ENCODE results near the gene ORMDL1. TPM values are rescaled to one million over a fixed set of nuclear protein-coding genes. Genes with fewer than 3 reads are reported as not detected.
A peak's percentile ranks its signal among the peaks of the same experiment; 100 is the strongest.

The ORMDL1 gene
- total and polyA plus RNA-seq, 2 of the 13 experiments (the other 11 are each of a cell fraction or from before 2014, with no cell fraction given) = 67.5 to 160 TPM

GRCh38 chr2:189762551-189763298, 21.4 kb downstream of the ORMDL1 start, which contains the start of gene OSGEPL1 (continued):
- no peak for TF ChIP-seq CEBPB (IDR thresholded peaks at IDR 0.05; ENCODE audit: borderline replicate concordance, low read depth, low read length)
- TF ChIP-seq TGIF2 (CRISPR knock-in tag; IDR thresholded peaks at IDR 0.05) = 0 out of 2 replicates have a peak, but pooled peaks have one; percentile 64
- TF ChIP-seq ZNF772 (CRISPR knock-in tag; IDR thresholded peaks at IDR 0.05) = peak; percentile 93
- TF ChIP-seq ARID2 (CRISPR knock-in tag; IDR thresholded peaks at IDR 0.05; ENCODE audit: borderline replicate concordance) = peak; percentile 97
- peak; percentile 43 for TF ChIP-seq U2AF1 (optimal IDR thresholded peaks at IDR 0.05; ENCODE audit: low read depth, low read length)
- TF ChIP-seq KDM2A (CRISPR knock-in tag; IDR thresholded peaks at IDR 0.05; ENCODE audit: borderline replicate concordance, low read depth) = peak; percentile 99
- TF ChIP-seq KLF15 (CRISPR knock-in tag; IDR thresholded peaks at IDR 0.05; ENCODE audit: borderline replicate concordance) = 0 out of 2 replicates have a peak, but pooled peaks have one; percentile 58
- TF ChIP-seq, protein P1, sequence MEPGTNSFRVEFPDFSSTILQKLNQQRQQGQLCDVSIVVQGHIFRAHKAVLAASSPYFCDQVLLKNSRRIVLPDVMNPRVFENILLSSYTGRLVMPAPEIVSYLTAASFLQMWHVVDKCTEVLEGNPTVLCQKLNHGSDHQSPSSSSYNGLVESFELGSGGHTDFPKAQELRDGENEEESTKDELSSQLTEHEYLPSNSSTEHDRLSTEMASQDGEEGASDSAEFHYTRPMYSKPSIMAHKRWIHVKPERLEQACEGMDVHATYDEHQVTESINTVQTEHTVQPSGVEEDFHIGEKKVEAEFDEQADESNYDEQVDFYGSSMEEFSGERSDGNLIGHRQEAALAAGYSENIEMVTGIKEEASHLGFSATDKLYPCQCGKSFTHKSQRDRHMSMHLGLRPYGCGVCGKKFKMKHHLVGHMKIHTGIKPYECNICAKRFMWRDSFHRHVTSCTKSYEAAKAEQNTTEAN (CRISPR knock-in tag; conservative IDR thresholded peaks at IDR 0.05) = no peak; the same call in 1 of the 2 replicates
- no peak for TF ChIP-seq ZBTB3 (CRISPR knock-in tag; IDR thresholded peaks at IDR 0.05; ENCODE audit: borderline replicate concordance, low read depth)
- TF ChIP-seq KLF9 (CRISPR knock-in tag; IDR thresholded peaks at IDR 0.05; ENCODE audit: low read depth) = peak; percentile 35; the same call in 1 of the 2 replicates
- no peak; the same call in 1 of the 2 replicates for TF ChIP-seq ZSCAN5A (CRISPR knock-in tag; IDR thresholded peaks at IDR 0.05; ENCODE audit: borderline replicate concordance)
- peak; percentile 95 for TF ChIP-seq ZBTB42 (CRISPR knock-in tag; IDR thresholded peaks at IDR 0.05)
- TF ChIP-seq, protein P2, sequence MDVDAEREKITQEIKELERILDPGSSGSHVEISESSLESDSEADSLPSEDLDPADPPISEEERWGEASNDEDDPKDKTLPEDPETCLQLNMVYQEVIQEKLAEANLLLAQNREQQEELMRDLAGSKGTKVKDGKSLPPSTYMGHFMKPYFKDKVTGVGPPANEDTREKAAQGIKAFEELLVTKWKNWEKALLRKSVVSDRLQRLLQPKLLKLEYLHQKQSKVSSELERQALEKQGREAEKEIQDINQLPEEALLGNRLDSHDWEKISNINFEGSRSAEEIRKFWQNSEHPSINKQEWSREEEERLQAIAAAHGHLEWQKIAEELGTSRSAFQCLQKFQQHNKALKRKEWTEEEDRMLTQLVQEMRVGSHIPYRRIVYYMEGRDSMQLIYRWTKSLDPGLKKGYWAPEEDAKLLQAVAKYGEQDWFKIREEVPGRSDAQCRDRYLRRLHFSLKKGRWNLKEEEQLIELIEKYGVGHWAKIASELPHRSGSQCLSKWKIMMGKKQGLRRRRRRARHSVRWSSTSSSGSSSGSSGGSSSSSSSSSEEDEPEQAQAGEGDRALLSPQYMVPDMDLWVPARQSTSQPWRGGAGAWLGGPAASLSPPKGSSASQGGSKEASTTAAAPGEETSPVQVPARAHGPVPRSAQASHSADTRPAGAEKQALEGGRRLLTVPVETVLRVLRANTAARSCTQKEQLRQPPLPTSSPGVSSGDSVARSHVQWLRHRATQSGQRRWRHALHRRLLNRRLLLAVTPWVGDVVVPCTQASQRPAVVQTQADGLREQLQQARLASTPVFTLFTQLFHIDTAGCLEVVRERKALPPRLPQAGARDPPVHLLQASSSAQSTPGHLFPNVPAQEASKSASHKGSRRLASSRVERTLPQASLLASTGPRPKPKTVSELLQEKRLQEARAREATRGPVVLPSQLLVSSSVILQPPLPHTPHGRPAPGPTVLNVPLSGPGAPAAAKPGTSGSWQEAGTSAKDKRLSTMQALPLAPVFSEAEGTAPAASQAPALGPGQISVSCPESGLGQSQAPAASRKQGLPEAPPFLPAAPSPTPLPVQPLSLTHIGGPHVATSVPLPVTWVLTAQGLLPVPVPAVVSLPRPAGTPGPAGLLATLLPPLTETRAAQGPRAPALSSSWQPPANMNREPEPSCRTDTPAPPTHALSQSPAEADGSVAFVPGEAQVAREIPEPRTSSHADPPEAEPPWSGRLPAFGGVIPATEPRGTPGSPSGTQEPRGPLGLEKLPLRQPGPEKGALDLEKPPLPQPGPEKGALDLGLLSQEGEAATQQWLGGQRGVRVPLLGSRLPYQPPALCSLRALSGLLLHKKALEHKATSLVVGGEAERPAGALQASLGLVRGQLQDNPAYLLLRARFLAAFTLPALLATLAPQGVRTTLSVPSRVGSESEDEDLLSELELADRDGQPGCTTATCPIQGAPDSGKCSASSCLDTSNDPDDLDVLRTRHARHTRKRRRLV (CRISPR knock-in tag; IDR thresholded peaks at IDR 0.05) = no peak
- TF ChIP-seq PRPF4 (IDR thresholded peaks at IDR 0.05; ENCODE audit: low read depth, low read length, poor library complexity, severe bottlenecking) = no peak
- TF ChIP-seq ELF3 (CRISPR knock-in tag; IDR thresholded peaks at IDR 0.05) = peak; percentile 54; the same call in 1 of the 2 replicates
- TF ChIP-seq GABPB1 (CRISPR knock-in tag; IDR thresholded peaks at IDR 0.05) = peak; percentile 96
- peak; percentile 46; the same call in 1 of the 2 replicates for TF ChIP-seq TRAFD1 (CRISPR knock-in tag; IDR thresholded peaks at IDR 0.05; ENCODE audit: borderline replicate concordance)
- 0 out of 2 replicates have a peak, but pooled peaks have one; percentile 15 for TF ChIP-seq TEAD2 (CRISPR knock-in tag; IDR thresholded peaks at IDR 0.05)
